MM.1S (cell line): Measurements from ENCODE around the gene RXRA.

Experiments used
- CTCF ChIP-seq: fragments of 300-600 bp; sonication (generic); IDR thresholded peaks from 2 replicates; pipeline ENCODE4 v1.5.1; 2016; ENCODE audit warnings: antibody characterized with exemption, low read length, mixed read lengths
- EZH2 ChIP-seq: fragments of 300-600 bp; sonication (generic); optimal IDR thresholded peaks from 2 replicates; pipeline ENCODE3; 2017; ENCODE audit warnings: low read depth, mild to moderate bottlenecking, antibody characterized with exemption, low read length, mixed read lengths
- EZH2phosphoT487 ChIP-seq: fragments of 300-600 bp; sonication (generic); IDR thresholded peaks from 2 replicates; pipeline ENCODE4 v1.6.1; 2018; ENCODE audit warnings: antibody characterized with exemption, low read length

DNA sequence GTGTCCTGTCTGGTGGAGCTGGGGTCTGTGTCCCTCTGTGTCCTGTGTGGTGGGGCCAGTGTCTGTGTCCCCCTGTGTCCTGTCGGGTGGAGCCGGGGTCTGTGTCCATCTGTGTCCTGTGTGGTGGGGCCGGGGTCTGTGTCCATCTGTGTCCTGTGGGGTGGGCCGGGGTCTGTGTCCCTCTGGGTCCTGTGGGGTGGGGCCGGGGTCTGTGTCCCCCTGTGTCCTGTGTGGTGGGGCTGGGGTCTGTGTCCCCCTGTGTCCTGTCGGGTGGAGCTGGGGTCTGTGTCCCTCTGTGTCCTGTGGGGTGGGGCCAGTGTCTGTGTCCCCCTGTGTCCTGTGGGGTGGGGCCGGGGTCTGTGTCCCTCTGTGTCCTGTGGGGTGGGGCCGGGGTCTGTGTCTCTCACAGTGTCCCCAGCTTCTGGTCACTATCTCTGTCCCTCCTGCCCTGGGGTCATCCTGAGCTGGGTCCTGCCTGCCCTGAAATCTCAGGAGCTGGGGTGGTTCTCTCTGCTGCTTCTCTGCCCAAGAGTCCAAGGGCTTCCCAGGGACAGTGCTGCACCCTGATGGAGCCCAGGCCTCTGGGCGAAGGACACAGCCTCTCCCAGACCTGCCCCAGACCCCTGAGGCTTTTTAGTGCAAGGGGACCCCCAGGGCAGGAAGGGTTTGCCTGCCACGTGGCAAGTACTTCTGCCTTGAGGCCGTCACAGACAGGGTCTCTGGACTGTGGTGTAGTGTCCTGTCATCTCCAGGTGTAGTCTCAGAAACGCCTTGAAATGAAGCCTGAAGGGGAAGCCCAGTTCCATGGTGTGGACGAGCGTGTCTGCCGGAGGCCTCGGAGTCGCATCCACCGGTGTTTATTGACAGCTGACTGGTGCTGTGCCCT, 131.3 kb downstream of the RXRA start:
- TF ChIP-seq CTCF = no peak
- TF ChIP-seq EZH2 = no peak
- TF ChIP-seq EZH2phosphoT487 = no peak
